Measurements from ENCODE around the gene HTR4.

- TF ChIP-seq CTCF (conservative IDR thresholded peaks at IDR 0.05; ENCODE audit: low read depth, low read length) (no peak), USF2 (IDR thresholded peaks at IDR 0.05; ENCODE audit: low read depth, low read length) (no peak), BHLHE40 (IDR thresholded peaks at IDR 0.05; ENCODE audit: low read depth, low read length) (no peak), RCOR1 (IDR thresholded peaks at IDR 0.05; ENCODE audit: insufficient replicate concordance, low read length) (no peak), CHD1 (IDR thresholded peaks at IDR 0.05; ENCODE audit: low read depth, low read length) (no peak)
Measured at GRCh38 chr5:148645527-148645926, 8.8 kb downstream of the HTR4 start.

Measured in IMR-90 (cell line).